Glomerular endothelial cell (primary cell): ENCODE results near the gene SMIM44. TPM values are rescaled to one million over a fixed set of nuclear protein-coding genes. Genes with fewer than 3 reads are reported as not detected.
"Not testable (repeated sequence)": the region's sequence is repeated elsewhere in the genome, so short reads cannot be mapped to it uniquely, and the experiment has no call there.

Experiments used
- DNase-seq: peaks from one replicate; pipeline ENCODE4 v3.0.0-alpha.2; 2011; ENCODE audit warnings: low read depth, low spot score; ENCODE audit errors: extremely low read depth
- total RNA-seq: library from RNA; depleted of rRNA; stranded (reverse); fragments of >200 nt; gene quantifications from 2 replicates; pipeline ENCODE4 v1.2.3, GENCODE V29; 2015

SMIM44 gene
- total RNA-seq, 1 donor from 2014 or later = not detected

DNA sequence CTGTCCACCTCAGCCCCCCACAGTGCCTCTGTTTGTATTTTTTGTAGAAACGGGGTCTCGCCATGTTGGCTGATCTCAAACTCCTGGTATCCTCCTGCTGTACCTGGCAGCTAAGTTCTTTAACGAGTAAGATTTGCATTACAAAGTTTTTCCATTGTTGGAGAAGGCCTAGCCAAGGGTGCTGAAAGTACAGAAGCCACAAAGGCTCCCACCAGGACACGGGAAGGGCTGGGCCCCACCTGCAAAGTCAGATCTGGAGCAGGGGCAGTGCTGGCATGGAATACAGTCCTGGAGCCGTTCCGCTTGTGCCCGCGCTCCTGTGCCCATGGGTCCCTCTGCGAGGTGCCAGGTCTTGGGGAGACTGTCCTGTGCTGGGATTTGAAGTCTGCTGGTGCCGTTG, 35.0 kb upstream of the SMIM44 start:
- DNase-seq = no peak

DNA sequence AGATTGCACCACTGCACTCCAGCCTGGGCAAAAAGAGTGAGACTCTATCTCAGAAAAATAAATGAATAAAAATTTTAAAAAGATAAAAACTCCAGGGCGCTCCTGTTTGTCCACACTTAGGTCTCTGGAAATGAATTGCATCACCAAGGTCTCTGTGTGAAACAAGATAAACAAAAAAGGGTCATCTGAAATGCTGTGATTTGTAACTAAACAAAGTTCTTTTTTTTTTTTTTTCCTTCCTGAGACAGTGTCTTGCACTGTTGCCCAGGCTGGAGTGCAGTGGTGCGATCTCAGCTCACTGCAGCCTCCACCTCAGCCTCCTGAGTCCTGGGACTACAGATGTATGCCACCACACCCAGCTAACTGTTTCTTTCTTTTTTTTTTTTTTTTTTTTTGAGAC, 34.4 kb upstream of the SMIM44 start:
- no peak for DNase-seq

DNA sequence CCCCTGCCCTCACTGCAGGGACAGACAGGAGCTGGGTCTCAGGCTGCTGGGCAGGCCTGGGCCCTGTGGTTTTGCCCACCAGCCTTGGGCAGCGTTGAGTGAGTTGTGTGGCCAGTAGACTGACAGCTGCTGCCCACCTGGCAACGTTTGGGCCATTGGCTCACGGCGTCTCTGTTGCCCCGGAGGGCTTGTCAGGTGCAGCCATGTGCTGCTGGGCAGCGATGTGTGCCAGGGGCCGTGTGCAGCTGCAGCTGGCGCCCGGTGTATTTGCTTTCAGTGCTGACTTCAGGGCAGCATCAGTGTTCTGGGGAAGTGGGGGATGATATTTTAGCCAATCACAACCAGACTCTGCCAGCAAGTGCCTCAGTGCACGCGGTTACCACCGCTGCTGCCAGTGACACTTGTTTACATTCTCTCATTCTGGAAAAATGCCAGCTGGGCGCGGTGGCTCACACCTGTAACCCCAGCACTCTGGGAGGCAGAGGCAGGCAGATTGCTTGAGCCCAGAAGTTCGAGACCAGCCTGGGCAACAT, 33.5 kb upstream of the SMIM44 start:
- DNase-seq = no peak

DNA sequence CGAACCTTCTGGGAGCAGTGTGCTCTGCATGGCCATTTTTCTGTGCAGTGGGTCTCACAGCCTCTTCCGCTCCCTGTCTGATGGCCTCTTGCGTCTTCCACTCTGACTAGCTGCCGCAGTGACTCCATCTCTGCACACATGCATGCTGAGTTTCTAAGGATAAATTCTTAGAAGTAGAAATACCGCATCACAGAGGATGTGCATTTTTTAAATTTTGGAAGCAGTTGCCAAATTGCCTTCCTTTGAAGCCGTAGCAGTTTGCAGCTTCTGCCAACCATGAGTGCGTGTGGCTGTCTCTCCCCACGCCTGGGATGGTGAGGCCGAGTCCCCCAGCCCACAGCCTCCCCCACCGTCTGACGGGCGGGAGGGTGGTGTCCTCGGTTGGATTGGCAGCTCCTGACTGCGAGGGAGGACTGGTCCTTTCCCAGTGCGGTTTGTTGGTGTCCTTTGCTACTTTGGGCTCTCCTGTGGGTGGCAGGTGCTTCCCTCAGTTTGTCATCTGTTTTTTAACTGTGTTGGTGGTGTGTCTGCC, 32.7 kb upstream of the SMIM44 start:
- no peak for DNase-seq

DNA sequence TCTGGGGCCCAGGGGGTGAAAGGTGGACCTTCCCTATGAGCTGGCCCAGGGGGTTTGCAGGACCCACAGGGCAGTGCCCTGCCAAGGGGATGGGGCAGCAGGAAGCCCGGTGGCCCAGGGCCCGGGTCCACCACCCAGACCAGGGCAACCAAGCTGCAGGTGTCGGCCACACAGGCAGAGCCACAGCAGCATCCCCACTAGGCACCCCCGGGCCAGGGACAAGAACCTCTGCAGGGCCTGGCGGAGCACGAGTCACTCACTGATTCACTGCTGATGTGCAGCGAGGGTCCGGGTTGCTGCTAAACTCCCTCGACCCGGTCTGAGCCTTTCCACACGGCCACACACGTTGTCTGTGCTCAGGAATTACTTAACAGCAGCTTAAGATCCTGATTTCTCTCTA, 31.7 kb upstream of the SMIM44 start:
- DNase-seq = no peak

DNA sequence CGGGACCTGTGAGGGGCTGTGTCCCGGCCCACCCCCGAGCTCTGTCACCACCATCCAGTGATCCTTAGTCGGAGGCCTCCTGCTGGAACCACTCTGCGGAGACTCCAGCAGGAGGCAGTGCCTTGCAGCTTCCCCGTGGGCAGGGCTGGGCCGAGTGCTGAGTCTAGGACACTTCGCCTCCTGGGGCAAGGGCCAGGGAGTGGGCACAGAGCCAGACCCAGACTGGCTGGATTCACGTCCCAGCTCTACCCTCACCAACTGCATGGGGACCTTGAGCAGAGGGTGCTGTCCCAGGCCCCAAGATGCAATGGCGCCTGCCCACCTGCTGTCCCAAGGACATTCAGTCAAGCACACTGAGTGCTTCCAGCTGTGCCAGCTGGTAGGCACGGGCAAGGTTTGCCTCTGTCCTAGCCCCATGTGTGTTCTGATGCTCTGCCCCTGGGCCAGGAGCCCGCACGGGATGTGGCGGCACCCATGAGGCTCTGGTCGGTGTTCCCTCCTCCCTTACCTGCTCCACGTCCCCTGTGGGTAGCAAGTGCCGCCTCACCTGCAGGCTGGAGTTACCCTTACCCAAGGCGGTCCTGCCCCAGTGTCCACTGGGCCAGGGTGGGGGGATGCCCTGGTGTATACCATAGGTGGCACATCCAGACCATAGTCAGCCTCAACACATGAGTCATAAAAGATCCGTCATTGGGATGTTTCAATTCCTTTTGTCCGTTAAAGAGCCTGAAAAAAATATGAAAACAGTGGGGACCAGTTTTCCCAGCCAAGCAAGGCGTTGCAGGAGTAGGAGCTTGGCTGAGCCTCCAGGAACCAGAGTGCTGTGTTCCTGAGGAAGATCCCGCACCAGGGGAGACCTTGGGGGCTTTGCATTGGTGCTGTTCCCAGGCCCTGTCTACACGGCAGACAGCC, 30.2 kb upstream of the SMIM44 start:
- no peak for DNase-seq

DNA sequence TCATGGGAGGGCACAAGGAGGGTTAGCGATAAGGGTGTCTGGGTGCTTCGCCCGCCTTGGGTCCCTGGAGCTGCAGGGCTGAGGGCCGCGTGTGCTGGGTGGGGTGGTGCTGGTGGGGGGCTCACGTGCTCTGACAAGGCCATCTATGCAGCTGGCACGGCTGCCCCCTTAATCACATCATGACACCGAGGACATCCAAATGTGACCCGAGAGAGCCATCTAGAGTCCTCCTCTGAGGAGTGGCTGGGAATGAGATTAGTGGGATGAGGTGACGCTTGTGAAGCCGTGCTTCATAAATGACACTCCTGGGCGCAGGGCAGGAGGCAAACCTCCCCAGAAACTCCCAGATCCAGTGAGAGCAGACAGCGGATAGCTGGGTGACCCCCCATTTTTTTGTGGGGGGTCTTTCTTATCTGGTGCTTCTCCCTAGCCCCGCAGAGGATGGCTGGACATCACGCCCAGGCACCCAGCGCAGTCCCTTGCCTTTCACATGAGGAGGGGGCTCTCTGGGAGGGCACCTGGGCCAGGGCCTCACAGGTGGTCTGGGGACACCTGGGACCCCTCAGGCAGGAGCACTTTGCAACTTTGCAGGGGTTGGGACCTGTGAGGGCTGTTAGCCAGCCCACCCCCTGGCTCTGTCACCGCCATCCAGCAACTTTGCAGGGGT, 29.5 kb upstream of the SMIM44 start:
- DNase-seq = no peak

DNA sequence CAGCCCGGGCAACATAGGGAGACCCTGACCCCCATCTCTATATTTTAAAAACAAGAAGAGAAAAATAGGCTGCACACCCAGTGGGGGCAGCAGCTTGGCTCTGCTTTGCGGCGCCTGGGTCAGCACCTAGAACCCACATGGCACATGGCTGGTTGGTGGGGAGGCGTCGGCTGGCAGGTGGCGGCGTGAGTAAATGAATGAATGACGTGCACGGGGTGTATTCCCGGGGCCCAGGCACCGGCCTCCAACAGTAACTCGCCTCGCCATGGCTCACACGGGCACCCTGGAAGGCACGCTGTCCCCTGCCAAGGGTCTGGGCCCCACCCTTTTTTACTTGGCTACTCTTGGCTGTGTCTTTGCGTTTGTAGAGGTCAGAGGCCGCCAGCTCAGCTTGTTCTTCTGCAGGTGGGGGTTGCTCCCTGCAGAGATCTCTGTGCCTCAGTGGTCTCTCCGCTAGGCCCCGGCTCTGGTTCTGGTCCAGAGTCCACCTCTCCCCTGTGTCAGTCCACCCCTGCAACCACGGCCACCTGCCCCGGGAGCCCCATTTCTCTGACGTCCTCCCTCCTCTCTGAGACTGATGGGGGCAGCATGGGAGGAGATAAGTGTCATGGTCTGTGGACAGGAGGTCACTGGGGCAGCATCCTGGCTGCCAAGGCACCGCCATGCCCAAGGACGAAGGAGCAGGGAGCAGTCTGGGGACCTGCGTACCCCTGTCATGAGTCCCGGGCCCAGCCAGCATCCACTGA, 28.4 kb upstream of the SMIM44 start:
- DNase-seq = no peak

DNA sequence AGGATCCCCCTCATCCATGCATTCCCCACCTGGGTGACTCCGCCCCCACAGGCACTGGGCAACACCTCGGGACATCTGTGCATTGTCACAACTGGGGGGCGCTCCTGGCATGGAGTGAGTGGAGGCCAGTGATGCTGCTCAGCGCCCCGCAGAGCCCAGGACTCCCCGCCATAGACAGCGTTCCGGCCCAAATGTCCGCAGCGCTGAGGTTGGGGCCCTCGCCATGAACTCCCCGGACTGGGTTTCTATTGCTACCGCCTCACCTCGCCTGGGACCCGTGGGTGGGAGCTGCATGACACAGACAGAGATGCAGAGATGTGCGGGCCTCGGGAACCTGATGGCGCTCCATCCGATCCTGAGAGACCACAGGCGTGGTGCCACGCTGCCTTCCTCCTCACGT, 27.5 kb upstream of the SMIM44 start:
- no peak for DNase-seq

DNA sequence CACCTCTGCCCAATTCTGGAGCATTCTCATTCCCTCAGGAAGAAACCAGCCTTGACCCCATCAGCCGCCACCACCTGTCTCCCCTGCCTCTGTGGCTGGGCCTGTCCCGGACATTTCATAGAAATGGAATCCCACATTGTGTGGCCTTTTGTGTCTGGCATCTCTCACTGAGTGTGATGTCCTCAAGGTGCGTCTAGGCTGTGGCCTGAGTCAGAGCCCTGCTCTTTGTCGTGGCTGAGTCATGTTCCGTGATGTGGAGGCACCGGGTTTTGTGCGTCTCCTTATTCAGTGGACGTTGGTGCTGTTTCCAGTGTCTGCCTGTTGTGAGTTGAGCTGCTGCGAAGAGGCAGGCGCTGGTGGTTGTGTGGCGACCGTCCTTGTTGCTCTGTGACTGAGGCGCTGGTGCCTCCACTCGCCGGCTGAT, 26.3 kb upstream of the SMIM44 start:
- no peak for DNase-seq

DNA sequence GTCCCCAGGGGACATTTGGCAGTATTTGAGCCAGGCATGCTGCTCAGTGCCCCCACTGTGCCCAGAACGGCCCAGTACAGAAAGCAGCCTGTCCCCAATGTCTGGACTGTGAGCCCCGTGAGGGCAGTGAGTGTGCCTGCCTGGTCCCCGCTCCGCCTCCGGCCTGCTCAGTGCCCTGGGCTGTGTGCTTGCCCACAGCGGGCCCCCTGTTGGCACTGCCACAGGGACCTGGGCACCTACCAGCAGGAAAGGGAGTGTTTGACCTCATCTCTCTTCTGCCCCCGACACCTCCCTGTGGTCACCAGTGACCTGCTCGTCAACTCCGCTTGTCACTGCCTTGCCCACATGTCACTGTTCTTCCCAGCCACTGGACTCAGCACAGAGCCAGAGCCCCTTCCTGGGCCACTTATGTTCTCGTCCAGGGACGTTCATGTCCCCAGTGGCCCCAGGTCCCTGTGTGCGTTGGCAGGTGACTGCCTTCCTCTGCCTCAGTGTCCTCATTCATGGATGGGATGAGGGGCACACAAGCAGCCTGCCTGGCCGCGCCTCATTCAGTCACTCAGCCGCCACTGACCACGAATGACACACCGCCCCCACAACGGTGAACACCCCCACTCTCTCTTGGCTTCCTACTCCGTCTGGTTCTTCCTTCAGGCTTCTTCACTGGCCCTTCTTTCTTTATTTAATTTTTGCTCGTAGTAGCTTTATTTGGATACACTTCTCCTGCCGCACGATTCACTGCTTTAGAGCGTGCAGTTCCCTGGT, 25.7 kb upstream of the SMIM44 start:
- no peak for DNase-seq

DNA sequence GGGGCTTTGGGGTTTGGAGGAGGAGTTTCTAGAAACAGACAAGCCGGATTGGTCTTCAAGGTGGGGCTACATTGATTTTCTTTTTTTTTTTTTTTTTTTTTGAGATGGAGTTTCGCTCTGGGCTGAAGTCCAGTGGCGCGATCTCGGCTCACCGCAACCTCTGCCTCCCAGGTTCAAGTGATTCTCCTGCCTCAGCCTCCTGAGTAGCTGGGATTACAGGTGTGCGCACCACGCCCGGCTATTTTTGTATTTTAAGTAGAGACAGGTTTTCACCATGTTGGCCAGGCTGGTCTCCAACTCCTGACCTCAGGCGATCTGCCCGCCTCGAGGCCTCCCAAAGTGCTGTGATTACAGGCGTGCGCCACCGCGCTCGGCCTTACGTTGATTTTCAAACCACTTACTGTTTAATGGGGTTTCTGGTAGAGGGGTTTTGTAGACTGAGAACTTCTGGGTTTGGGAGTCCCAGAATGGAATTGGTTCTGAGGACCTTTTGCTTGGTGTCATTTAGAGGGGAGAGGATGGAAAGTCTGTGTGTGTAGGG, 24.9 kb upstream of the SMIM44 start:
- not testable (repeated sequence) for DNase-seq

DNA sequence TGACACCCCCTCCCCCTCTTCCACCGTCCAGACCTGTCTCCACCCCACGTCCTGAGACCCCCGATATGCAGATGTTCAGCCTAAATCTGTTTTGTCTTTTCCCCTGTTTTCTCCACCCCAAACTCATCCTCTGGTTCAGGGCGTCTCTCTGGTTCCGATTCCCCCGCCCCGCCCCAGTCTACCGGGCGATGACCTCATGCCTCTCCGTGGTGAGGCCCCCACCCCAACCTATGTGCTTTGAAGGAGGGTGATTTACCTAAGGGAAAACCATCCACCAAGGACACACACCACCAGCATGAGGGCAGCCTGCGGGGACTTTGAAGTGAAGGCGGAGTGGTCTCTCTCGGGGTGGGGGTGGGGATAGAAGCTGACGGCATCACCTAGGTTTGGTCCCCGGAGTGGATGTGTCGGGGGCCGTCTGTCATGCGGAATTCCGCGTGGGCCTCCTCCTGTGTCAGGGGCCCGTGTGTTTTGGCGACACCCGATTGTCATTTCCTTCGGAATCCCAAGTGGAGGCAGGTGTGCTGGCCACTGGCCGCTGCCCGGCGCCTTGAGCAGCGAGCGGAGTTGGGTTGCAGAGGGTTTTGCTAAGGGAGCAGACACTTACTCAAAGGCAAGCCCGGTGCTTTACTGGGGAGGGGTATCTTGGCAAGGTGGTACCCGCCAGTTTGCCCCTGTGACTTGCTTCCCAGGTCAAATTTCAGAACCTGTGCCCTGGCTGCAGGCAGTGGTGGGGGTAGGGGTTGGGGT, 24.3 kb upstream of the SMIM44 start:
- DNase-seq = no peak

DNA sequence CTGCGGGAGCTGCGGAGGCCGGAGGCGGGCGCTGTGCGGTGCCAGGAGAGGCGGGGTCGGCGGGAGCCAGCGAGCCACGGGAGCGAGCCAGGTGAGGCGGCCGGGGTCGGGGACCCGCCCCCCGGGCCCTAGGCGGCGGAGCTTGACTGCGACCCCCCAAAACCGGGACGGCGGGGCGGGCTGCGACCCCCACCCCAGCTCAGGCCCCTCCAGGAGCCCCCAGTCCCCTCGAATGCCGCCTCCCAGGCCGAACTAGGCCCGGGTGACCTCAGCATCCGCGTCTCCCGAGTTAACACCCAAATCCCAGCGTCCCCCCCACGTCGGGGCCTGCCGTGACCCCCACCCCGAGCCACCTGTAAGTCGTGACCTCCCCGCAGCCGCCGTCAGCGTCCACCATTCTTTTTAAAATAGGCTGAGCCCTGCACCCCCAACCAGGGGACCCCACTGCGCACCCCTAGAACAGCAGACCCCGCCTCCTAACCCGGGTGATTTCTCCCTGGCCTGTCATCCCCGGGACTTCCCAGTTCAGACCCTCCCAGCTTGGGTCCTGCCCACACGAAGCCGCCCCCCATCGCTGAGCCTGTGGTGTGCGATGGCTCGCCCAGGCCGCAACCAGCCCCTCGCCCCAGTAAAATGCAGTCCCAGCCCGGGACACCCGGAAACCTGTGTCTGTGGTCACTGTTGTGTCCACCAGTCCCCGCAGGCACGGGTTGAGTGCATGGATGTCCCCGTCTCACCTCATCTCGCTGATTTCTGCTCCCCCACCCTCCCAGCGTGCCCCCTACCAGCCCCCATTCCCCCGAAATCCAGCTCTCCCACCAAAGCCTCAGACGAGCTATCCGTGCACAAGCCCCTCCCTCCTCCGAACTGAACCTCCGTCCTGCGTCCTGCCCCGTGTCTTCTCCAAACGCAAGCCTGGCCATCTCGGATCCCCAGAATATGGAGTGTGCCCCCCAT, 23.4 kb upstream of the SMIM44 start:
- no peak for DNase-seq

DNA sequence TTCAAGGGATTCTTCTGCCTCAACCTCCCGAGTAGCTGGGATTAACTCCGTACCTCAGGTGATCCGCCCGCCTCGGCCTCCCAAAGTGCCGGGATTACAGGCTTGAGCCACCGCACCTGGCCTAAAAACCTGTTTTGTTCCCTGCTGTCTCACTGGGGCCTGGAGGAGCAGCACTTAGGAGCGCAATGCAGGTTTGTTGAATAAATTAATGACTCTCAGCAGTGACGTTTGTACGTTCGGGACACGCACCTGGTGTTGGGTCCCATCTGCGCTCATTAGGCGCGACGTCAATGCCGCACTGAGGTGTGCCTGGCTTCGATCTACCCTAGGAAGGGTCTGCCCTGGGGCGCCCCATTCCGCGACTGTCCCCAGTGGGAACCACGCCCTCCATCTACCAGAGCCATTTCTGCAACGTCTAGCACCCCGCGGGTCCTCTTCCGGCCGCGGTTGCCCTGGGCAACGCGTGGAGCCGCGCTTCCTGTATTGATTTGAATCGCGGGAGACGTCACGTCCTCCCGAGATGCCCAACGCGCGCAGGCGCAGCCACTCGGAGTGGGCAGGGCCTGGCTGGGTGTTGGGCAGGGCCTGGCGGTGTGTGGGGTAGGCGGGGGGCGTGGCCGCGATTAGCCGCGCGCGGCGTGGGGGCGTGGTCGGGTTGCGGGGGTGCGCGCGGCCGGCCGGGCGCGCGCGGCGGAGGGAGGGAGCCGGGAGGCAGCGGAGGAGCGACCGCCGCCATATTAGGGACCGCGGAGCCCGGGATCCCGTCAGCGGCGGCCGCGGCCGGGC, 22.6 kb upstream of the SMIM44 start, which contains the start of gene FZR1:
Gene FZR1 (plus strand): TSS at position 714 of the 786 bp plus-strand sequence. CDS start 16,679 bp downstream, outside the sequence.
- peak; percentile 65 for DNase-seq

DNA sequence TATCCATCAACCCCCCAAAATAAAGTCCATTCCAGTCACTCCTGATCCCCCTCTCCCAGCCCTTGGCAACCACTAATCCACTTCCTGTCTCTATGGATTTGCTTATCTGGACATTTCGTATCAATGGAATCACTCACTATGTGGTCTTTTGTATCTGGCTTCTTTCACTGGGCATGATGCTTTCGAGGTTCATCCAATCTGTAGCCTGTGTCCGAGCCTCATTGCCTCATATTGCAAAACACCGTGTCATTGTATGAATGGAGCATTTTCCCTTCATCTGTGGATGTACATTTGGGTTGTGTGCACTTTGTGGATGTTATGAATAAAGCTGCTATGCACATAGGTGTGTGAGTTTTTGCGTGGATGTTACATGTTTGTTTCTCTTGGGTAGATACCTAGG, 21.5 kb upstream of the SMIM44 start:
- DNase-seq = no peak

DNA sequence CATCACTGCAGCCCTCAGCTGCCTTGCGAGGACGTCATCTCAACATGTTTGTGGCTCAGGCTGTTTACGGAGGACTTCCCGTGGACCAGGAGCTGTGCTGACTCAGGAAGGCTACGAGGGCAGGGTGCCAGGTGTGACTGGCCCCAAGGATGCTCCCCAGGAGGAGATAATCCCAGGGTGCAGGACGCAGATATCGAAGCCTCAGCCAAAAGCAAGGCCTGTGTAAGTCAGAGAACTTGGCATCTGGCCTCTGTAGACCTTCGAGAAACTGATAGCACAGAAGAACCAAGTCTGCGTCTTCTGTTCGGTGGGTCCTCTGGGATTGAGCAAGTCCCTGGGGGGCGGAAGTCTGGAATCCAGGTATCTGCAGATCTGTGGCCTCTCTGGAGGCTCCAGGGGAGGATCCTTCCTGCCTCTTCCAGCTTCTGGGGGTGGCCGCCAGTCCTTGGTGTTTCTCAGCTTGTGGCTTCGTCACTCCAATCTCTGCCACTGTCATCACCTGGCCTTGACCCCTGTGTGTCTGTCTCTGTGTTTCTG, 19.9 kb upstream of the SMIM44 start:
- DNase-seq = no peak
